ENCODE results near the gene FGR.

Gene FGR

DNA sequence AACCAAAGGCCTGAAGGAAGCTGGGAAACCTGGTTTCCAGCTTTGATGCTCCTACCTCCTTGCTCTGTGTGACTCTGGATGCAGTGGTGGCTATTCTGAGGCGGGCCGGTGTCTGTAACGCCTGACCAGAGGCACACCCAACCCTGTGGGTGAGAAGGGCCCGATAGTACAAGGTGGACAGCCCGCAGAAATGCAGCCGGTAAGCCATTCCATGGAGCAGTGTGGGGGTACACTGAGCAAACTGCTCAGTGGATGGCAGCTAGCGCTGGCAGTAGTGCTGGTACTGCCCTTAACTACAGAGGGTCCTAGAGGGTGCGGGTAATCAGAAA, 67.0 kb downstream of the FGR start:
- no peak for TF ChIP-seq OSR1 (CRISPR knock-in tag; IDR thresholded peaks at IDR 0.05)
- no peak for TF ChIP-seq CSDC2 (CRISPR knock-in tag; IDR thresholded peaks at IDR 0.05)
- no peak for TF ChIP-seq GLIS3 (CRISPR knock-in tag; IDR thresholded peaks at IDR 0.05)
- no peak for TF ChIP-seq TCF4 (CRISPR knock-in tag; IDR thresholded peaks at IDR 0.05; ENCODE audit: borderline replicate concordance)
- TF ChIP-seq, protein P1, sequence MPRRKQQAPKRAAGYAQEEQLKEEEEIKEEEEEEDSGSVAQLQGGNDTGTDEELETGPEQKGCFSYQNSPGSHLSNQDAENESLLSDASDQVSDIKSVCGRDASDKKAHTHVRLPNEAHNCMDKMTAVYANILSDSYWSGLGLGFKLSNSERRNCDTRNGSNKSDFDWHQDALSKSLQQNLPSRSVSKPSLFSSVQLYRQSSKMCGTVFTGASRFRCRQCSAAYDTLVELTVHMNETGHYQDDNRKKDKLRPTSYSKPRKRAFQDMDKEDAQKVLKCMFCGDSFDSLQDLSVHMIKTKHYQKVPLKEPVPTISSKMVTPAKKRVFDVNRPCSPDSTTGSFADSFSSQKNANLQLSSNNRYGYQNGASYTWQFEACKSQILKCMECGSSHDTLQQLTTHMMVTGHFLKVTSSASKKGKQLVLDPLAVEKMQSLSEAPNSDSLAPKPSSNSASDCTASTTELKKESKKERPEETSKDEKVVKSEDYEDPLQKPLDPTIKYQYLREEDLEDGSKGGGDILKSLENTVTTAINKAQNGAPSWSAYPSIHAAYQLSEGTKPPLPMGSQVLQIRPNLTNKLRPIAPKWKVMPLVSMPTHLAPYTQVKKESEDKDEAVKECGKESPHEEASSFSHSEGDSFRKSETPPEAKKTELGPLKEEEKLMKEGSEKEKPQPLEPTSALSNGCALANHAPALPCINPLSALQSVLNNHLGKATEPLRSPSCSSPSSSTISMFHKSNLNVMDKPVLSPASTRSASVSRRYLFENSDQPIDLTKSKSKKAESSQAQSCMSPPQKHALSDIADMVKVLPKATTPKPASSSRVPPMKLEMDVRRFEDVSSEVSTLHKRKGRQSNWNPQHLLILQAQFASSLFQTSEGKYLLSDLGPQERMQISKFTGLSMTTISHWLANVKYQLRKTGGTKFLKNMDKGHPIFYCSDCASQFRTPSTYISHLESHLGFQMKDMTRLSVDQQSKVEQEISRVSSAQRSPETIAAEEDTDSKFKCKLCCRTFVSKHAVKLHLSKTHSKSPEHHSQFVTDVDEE (CRISPR knock-in tag; IDR thresholded peaks at IDR 0.05), result no peak
- TF ChIP-seq ZNF565 (CRISPR knock-in tag; conservative IDR thresholded peaks at IDR 0.05; ENCODE audit: low read depth), result no peak
- no peak for TF ChIP-seq SNAI2 (CRISPR knock-in tag; IDR thresholded peaks at IDR 0.05)
- no peak for TF ChIP-seq ZC3H10 (CRISPR knock-in tag; IDR thresholded peaks at IDR 0.05)
- TF ChIP-seq, protein P2, sequence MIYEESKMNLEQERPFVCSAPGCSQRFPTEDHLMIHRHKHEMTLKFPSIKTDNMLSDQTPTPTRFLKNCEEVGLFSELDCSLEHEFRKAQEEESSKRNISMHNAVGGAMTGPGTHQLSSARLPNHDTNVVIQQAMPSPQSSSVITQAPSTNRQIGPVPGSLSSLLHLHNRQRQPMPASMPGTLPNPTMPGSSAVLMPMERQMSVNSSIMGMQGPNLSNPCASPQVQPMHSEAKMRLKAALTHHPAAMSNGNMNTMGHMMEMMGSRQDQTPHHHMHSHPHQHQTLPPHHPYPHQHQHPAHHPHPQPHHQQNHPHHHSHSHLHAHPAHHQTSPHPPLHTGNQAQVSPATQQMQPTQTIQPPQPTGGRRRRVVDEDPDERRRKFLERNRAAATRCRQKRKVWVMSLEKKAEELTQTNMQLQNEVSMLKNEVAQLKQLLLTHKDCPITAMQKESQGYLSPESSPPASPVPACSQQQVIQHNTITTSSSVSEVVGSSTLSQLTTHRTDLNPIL (CRISPR knock-in tag; IDR thresholded peaks at IDR 0.05; ENCODE audit: low read depth), result no peak
- TF ChIP-seq, protein P3, sequence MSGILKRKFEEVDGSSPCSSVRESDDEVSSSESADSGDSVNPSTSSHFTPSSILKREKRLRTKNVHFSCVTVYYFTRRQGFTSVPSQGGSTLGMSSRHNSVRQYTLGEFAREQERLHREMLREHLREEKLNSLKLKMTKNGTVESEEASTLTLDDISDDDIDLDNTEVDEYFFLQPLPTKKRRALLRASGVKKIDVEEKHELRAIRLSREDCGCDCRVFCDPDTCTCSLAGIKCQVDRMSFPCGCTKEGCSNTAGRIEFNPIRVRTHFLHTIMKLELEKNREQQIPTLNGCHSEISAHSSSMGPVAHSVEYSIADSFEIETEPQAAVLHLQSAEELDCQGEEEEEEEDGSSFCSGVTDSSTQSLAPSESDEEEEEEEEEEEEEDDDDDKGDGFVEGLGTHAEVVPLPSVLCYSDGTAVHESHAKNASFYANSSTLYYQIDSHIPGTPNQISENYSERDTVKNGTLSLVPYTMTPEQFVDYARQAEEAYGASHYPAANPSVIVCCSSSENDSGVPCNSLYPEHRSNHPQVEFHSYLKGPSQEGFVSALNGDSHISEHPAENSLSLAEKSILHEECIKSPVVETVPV (CRISPR knock-in tag; IDR thresholded peaks at IDR 0.05), result no peak
- ATAC-seq, result peak; percentile 2; the same call in 2 of the 3 replicates

DNA sequence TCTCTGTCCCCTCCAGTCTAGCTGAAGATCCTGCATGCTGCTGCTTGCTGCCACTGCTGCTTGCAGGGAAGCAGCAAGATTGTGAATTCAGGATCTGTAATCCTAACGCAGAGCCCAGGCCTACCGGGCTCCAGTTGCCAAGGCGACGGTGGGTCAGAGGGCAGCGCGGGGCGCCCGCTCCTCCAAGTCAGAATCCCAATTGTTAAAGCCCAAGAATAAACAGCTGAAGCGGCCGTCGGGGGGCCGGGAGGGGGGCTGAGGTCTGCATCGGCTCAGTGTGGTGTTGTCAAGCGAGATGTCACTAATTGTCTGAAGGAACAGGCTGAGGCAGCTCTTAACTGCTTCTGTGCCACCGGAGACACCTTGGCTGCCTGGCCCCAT, 67.8 kb downstream of the FGR start:
- ATAC-seq, result no peak

DNA sequence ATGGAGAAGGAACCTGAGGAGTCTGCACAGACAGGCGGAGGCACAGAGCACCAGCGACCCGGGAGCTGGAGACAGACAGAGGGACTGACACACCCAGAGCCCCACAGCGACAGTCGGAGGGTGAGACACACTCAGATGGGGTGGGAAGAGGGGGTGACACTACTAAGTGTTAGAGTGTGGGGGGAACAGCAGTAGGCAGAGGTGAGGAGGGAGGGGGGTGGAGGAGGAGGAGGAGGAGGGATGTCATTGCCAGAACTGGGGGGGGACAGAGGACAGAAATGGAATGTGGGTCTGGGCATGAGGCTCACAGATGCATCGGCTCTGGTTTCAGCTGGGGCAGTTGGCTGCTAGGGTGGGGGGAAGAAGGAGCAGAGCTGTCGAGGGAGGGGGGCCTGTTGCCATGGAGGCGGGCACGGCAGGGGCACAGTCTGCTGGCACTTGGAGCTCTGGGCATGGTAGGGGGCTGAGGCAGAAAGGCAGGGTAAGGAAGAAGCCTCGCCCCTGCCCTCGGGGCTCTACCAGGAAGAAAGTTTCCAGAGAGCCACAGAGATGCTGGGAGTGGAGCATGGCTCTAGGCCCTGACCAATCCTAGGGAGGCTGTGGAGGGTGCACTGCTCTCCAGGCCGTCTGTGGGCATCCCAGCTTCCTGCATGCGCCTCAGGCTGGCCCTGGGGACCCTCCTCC, 68.4 kb downstream of the FGR start:
- ATAC-seq, result peak; percentile 22; the same call in 2 of the 3 replicates
- TF ChIP-seq SNAI2 (CRISPR knock-in tag; IDR thresholded peaks at IDR 0.05) (no peak), ZNF70 (CRISPR knock-in tag; IDR thresholded peaks at IDR 0.05) (no peak), ZFP30 (CRISPR knock-in tag; IDR thresholded peaks at IDR 0.05) (no peak)

More for the DNA sequence above, 67.8 kb downstream of the FGR start:
- TF ChIP-seq TOX (CRISPR knock-in tag; IDR thresholded peaks at IDR 0.05; ENCODE audit: borderline replicate concordance), result no peak
- TF ChIP-seq ZFP30 (CRISPR knock-in tag; IDR thresholded peaks at IDR 0.05), result no peak

DNA sequence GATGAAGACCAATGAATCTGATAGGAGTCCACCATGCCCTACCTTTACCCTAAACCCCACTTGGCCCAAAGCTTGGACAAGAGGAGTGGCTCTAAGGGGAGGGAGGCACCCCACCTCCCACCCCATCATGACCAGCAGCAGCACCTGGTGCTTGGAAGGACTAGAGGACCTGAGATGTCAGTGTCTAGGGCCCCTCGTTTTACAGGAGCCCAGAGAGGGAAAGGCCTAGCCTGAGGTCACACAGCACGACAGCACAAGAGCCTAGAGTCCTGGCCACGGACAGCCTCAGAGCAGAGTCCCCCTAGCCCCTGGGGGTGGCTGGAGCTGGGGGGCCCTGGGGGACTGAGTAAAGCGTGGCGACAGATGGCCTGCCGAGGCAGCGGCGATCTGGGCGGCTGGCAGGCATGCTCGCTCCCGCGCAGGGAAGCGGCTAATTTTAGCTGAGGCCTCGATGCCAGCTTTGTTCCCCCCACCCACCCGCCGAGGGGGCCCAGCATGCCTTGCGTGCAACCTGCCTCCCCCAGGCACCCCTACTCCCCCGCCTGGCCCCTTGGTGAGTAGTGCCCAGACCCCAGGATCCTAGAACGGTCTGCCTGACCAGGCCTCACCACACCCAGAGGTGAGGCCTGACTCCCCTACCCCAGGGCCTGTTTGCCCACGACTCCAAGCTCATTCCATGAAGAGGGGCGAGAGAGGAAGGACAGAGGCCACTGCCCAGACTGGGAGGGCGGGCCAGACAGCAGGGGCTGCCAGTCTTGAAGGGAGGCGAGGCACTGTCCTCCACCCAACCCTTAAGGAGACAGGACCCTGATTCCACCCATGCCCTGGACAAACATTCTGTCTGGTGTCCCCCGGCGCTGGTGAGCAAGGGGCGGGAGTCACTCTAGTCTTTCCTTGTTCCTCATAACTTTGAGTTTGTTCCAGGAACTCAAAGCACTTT, 70.0 kb downstream of the FGR start:
- TF ChIP-seq, protein P4, sequence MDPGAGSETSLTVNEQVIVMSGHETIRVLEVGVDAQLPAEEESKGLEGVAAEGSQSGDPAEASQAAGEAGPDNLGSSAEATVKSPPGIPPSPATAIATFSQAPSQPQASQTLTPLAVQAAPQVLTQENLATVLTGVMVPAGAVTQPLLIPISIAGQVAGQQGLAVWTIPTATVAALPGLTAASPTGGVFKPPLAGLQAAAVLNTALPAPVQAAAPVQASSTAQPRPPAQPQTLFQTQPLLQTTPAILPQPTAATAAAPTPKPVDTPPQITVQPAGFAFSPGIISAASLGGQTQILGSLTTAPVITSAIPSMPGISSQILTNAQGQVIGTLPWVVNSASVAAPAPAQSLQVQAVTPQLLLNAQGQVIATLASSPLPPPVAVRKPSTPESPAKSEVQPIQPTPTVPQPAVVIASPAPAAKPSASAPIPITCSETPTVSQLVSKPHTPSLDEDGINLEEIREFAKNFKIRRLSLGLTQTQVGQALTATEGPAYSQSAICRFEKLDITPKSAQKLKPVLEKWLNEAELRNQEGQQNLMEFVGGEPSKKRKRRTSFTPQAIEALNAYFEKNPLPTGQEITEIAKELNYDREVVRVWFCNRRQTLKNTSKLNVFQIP (CRISPR knock-in tag; IDR thresholded peaks at IDR 0.05; ENCODE audit: borderline replicate concordance, low read depth), result no peak
- TF ChIP-seq TCF4 (CRISPR knock-in tag; IDR thresholded peaks at IDR 0.05; ENCODE audit: borderline replicate concordance) (no peak), CSDC2 (CRISPR knock-in tag; IDR thresholded peaks at IDR 0.05) (no peak), ZNF70 (CRISPR knock-in tag; IDR thresholded peaks at IDR 0.05) (no peak), GLIS3 (CRISPR knock-in tag; IDR thresholded peaks at IDR 0.05) (no peak), ZNF8 (CRISPR knock-in tag; IDR thresholded peaks at IDR 0.05) (no peak), PPARA (CRISPR knock-in tag; IDR thresholded peaks at IDR 0.05; ENCODE audit: borderline replicate concordance) (no peak), ZFP30 (CRISPR knock-in tag; IDR thresholded peaks at IDR 0.05) (no peak)
- TF ChIP-seq, protein P1 (CRISPR knock-in tag; IDR thresholded peaks at IDR 0.05), result no peak
- ATAC-seq, result no peak
